ENCODE measurements around the gene PAWR. TPM values are rescaled to one million over a fixed set of nuclear protein-coding genes. Genes with fewer than 3 reads are reported as not detected.

The PAWR gene
- total and polyA plus RNA-seq, 2 of the 13 experiments (the other 11 are each of a cell fraction or from before 2014, with no cell fraction given), result 29.1 to 36.1 TPM

- TF ChIP-seq RERE (CRISPR knock-in tag; IDR thresholded peaks at IDR 0.05; ENCODE audit: low read depth) (peak; percentile 53), NFRKB (IDR thresholded peaks at IDR 0.05) (no peak), PAXIP1 (CRISPR knock-in tag; conservative IDR thresholded peaks at IDR 0.05) (peak; percentile 93), ZNF577 (CRISPR knock-in tag; IDR thresholded peaks at IDR 0.05; ENCODE audit: borderline replicate concordance, low read depth) (no peak), TCF12 (IDR thresholded peaks at IDR 0.05) (no peak), TCF12 (CRISPR knock-in tag; IDR thresholded peaks at IDR 0.05) (no peak), NCOA5 (CRISPR knock-in tag; IDR thresholded peaks at IDR 0.05) (no peak), NBN (conservative IDR thresholded peaks at IDR 0.05) (no peak), SKIL (CRISPR knock-in tag; IDR thresholded peaks at IDR 0.05; ENCODE audit: borderline replicate concordance) (no peak), ZNF530 (CRISPR knock-in tag; IDR thresholded peaks at IDR 0.05; ENCODE audit: low read depth) (no peak), ZNF232 (CRISPR knock-in tag; IDR thresholded peaks at IDR 0.05; ENCODE audit: borderline replicate concordance) (no peak; the same call in 1 of the 2 replicates), ZNF335 (CRISPR knock-in tag; IDR thresholded peaks at IDR 0.05) (no peak), GMEB1 (CRISPR knock-in tag; IDR thresholded peaks at IDR 0.05; ENCODE audit: borderline replicate concordance) (0 out of 2 replicates have a peak, but pooled peaks have one; percentile 21), ZFP1 (CRISPR knock-in tag; IDR thresholded peaks at IDR 0.05) (no peak), MTF1 (CRISPR knock-in tag; IDR thresholded peaks at IDR 0.05) (no peak), ZNF644 (CRISPR knock-in tag; IDR thresholded peaks at IDR 0.05; ENCODE audit: low read depth) (no peak)
Observed at GRCh38 chr12:79547735-79548609, 142.8 kb downstream of the PAWR start (continued).
